Smooth muscle cell (in vitro differentiated cells): ENCODE measurements around the gene WRAP73. TPM values are rescaled to one million over a fixed set of nuclear protein-coding genes. Genes with fewer than 3 reads are reported as not detected.

Experiments used
- DNase-seq: peaks from one replicate; lab custom pipeline; 2025; ENCODE audit not compliant: unreplicated experiment; lab: John Stamatoyannopoulos, UW
- H2AFZ ChIP-seq: fragments of 200-600 bp; sonication (generic); 2 replicates; pipeline ENCODE4 v1.6.0; 2016; ENCODE audit warnings: antibody characterized with exemption, low read depth, mild to moderate bottlenecking
- H3F3A ChIP-seq: fragments of 200-600 bp; sonication (generic); 2 replicates; pipeline ENCODE4 v1.6.0; 2017; ENCODE audit warnings: antibody characterized with exemption, low read depth
- H3K27ac ChIP-seq: fragments of 200-600 bp; sonication (generic); 2 replicates; pipeline ENCODE4 v1.5.1; 2016; ENCODE audit warnings: low read depth, mild to moderate bottlenecking
- H3K27me3 ChIP-seq: fragments of 200-600 bp; sonication (generic); 2 replicates; pipeline ENCODE4 v1.6.1; 2016; ENCODE audit warnings: low read depth, mild to moderate bottlenecking
- H3K36me3 ChIP-seq: fragments of 200-600 bp; sonication (generic); 2 replicates; pipeline ENCODE4 v1.5.1; 2016; ENCODE audit warnings: low read depth
- H3K4me1 ChIP-seq: fragments of 200-600 bp; sonication (generic); 2 replicates; pipeline ENCODE4 v1.5.1; 2016; ENCODE audit warnings: low read depth
- H3K4me2 ChIP-seq: fragments of 200-600 bp; sonication (generic); 2 replicates; pipeline ENCODE4 v1.6.0; 2016; ENCODE audit warnings: mild to moderate bottlenecking
- H3K4me3 ChIP-seq: fragments of 200-600 bp; sonication (generic); 2 replicates; pipeline ENCODE4 v1.5.1; 2016; ENCODE audit warnings: mild to moderate bottlenecking
- H3K79me2 ChIP-seq: fragments of 200-600 bp; sonication (generic); 2 replicates; pipeline ENCODE4 v1.6.0; 2016; ENCODE audit warnings: low read depth, mild to moderate bottlenecking
- H3K9ac ChIP-seq: fragments of 200-600 bp; sonication (generic); 2 replicates; pipeline ENCODE4 v1.6.0; 2016; ENCODE audit warnings: low read depth
- H3K9me3 ChIP-seq: fragments of 200-600 bp; sonication (generic); replicated peaks from 2 replicates; pipeline ENCODE4 v1.5.1; 2016; ENCODE audit warnings: low read depth
- H4K20me1 ChIP-seq: fragments of 200-600 bp; sonication (generic); 2 replicates; pipeline ENCODE4 v1.6.0; 2016; ENCODE audit warnings: low read depth
- CTCF ChIP-seq: fragments of 200-600 bp; sonication (generic); IDR thresholded peaks from 2 replicates; pipeline ENCODE4 v1.5.1; 2017; ENCODE audit warnings: borderline replicate concordance, mild to moderate bottlenecking, antibody characterized with exemption; ENCODE audit not compliant: insufficient read depth, poor library complexity, severe bottlenecking
- WGBS: methylation state at CpG from one replicate; pipeline ENCODE4 v1.1.7; 2016; ENCODE audit warnings: low lambda C conversion rate; 5-methylcytosine and 5-hydroxymethylcytosine counted together
- polyA plus RNA-seq: library from polyadenylated mRNA; unstranded; fragments of >200 nt; fragmentation: Nextera tagmentation; extraction: Ambion mirVana; gene quantifications from 2 replicates; pipeline ENCODE4 v1.2.1, GENCODE V29; 2016
- total RNA-seq: library from RNA; depleted of rRNA; stranded (reverse); fragments of >200 nt; gene quantifications from 2 replicates; pipeline ENCODE4 v1.2.3, GENCODE V29; 2014

WRAP73 gene
- total and polyA plus RNA-seq, 2 experiments from 2014 or later: 17.2 to 20.8 TPM

DNA sequence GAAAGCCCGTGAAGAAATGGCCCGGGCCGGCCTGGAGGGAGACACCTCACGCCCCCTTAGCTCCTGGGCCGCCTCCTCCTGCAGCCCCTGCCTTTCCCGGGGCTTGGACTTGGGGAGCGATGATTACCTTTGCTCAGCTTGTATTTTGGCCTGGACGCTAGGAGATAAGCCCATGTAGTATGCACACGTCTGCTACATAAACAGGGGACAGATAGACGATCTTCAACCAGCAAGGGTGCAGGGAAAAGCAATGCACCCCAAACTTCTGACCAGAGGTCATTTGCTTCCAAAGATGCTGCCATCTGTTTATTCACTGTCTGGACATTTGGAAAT is 3.3 kb upstream of the WRAP73 start:
- no peak for TF ChIP-seq CTCF
- Histone ChIP-seq H3K27me3 (peaks cover 73% of the 10 kb centered on the region), H3K4me3 (no peak overlapping the region), H3K9ac (no peak overlapping the region), H3K4me2 (no peak overlapping the region), H3K27ac (no peak overlapping the region), H3K36me3 (no peaks in the 10 kb centered on the region), H3K79me2 (no peaks in the 10 kb centered on the region), H3F3A (no peaks in the 10 kb centered on the region), H4K20me1 (no peaks in the 10 kb centered on the region), H2AFZ (no peak overlapping the region), H3K9me3 (no peaks in the 10 kb centered on the region), H3K4me1 (peaks cover 6% of the 10 kb centered on the region)
- no peak for DNase-seq
- WGBS: 33% methylated on average over 10 of the region's 10 CpGs

DNA sequence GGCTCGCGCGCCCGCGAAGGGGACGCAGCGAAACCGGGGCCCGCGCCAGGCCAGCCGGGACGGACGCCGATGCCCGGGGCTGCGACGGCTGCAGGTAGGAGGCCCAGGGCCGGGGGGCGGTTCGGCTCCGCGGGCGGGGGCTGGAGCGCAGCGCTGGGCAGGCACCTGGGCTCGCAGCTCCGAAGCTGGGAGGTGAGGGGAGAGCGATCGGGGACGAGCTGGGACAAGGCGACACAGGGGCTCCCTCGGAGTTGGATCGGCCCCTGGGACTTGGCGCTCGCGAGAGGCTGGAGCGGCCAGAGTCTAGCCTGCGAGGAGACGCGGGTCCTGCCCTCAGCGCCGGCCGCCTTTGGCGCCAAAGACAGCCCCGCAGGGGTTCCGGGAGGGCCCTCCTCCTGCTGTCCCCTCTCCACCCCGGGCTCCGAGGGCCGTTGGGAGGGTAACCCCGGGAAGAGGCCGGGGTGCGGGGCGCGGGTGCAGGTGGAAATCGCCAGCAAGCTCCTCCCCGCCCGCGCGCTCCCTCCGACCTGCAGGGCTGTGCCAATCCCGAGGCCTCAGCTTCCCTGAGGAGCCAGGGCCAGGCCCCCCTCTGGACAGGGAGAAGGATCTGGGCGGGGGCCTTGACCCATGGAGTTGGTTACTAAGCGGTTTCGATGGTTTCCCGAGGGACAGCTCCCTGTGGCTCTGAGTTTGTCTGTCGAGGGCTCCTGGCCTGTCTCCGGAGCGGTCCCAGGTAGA is 2.8 kb upstream of the WRAP73 start:
- H3K27ac ChIP-seq: no peak overlapping the region
- peak overlapping the region; percentile 82 for H3K4me2 ChIP-seq
- peak overlapping the region; percentile 16 for H3K4me3 ChIP-seq
- H3K9ac ChIP-seq: no peak overlapping the region
- no peak for TF ChIP-seq CTCF
- no peaks in the 10 kb centered on the region for H3K36me3 ChIP-seq
- H3K9me3 ChIP-seq: no peaks in the 10 kb centered on the region
- no peak overlapping the region for H2AFZ ChIP-seq
- H3K27me3 ChIP-seq: peaks cover 73% of the 10 kb centered on the region
- no peaks in the 10 kb centered on the region for H3F3A ChIP-seq
- DNase-seq: no peak
- H4K20me1 ChIP-seq: no peaks in the 10 kb centered on the region
- WGBS: 3% methylated on average over 37 of the region's 68 CpGs
- no peaks in the 10 kb centered on the region for H3K79me2 ChIP-seq
- peaks cover 6% of the 10 kb centered on the region for H3K4me1 ChIP-seq

DNA sequence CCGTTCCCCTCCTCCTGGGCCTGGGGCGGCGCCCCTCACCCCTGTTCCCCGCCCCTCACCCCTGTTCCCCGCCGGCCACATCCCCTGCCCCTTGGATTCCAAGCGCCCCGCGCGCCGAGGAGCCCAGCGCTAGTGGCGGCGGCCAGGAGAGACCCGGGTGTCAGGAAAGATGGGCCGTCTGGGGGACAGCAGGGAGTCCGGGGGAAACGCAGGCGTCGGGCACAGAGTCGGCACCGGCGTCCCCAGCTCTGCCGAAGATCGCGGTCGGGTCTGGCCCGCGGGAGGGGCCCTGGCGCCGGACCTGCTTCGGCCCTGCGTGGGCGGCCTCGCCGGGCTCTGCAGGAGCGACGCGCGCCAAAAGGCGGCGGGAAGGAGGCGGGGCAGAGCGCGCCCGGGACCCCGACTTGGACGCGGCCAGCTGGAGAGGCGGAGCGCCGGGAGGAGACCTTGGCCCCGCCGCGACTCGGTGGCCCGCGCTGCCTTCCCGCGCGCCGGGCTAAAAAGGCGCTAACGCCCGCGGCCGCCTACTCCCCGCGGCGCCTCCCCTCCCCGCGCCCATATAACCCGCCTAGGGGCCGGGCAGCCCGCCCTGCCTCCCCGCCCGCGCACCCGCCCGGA is 2.1 kb upstream of the WRAP73 start, which contains the start of gene TP73:
TSS of gene TP73 (plus strand) at position 587 of the 618 bp plus-strand sequence. CDS start 29,850 bp downstream, outside the sequence.
- H3K27ac ChIP-seq: no peak within 1 kb of the TSS
- 1% methylated on average over 25 of the region's 80 CpGs for WGBS
- no peak within 1 kb of the TSS for H2AFZ ChIP-seq
- H3K9ac ChIP-seq: no peak within 1 kb of the TSS
- peak within 1 kb of the TSS; percentile 94 for H3K4me2 ChIP-seq
- peak within 1 kb of the TSS; percentile 16 for H3K4me3 ChIP-seq
- H3K79me2 ChIP-seq: no peaks in the 10 kb centered on the region
- peaks cover 68% of the 10 kb centered on the region for H3K27me3 ChIP-seq
- no peaks in the 10 kb centered on the region for H3F3A ChIP-seq
- no peak for DNase-seq
- H3K4me1 ChIP-seq: peaks cover 6% of the 10 kb centered on the region
- H4K20me1 ChIP-seq: no peaks in the 10 kb centered on the region
- no peaks in the 10 kb centered on the region for H3K36me3 ChIP-seq
- no peaks in the 10 kb centered on the region for H3K9me3 ChIP-seq
- no peak for TF ChIP-seq CTCF
